Measurements from ENCODE around the gene EHF. TPM values are rescaled to one million over a fixed set of nuclear protein-coding genes. Genes with fewer than 3 reads are reported as not detected.

Gene EHF
- total and polyA plus RNA-seq, 8 donors = 15.5 to 142 (median 44.4) TPM

GRCh38 chr11:34680206-34680605 is 59.3 kb downstream of the EHF start:
- H3K27me3 ChIP-seq = no peaks in the 10 kb centered on the region
- TF ChIP-seq CTCF (IDR thresholded peaks at IDR 0.05) = no peak
- no peak for TF ChIP-seq EP300 (IDR thresholded peaks at IDR 0.05)
- TF ChIP-seq POLR2AphosphoS5 (IDR thresholded peaks at IDR 0.05) = no peak
- TF ChIP-seq POLR2A (IDR thresholded peaks at IDR 0.05) = no peak
- H3K4me3 ChIP-seq = no peak overlapping the region
- no peaks in the 10 kb centered on the region for H3K36me3 ChIP-seq
- 56 to 89% (median 76%) methylated on average over 1 of the region's 1 CpG for WGBS, 5 donors
- peaks cover 0 to 4% (median 0%) of the 10 kb centered on the region in 4 donors for H3K4me1 ChIP-seq
- DNase-seq = no peak
- no peak overlapping the region for H3K27ac ChIP-seq
- H3K9me3 ChIP-seq = no peaks in the 10 kb centered on the region
- intact Hi-C loops (cut with DNase I; ENCODE audit: low total_unique reads) = no loop called here

GRCh38 chr11:34680918-34681586 is 60.2 kb downstream of the EHF start:
- intact Hi-C loops (cut with DNase I; ENCODE audit: low total_unique reads) = no loop called here
- H3K9me3 ChIP-seq = no peaks in the 10 kb centered on the region

DNA sequence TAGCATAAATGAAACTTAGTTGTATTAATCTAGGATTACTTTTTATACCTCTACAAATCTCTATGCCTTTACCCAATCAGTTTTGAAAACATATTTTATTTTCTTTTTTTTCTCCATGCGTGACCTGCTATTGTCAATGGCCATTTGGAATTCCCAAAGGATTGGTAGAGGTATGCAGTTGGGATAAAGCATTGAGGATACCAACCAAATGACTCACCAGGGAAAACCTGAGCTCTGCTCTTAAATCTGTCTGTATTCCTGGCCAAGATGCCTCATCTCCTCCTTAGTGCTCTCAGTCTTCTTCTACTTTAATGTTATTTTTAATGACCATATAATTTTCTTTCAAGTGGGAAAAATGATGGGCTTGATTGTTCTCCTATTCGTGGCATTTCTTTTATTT is 61.9 kb downstream of the EHF start:
- Histone ChIP-seq H3K27me3 (no peaks in the 10 kb centered on the region), H3K36me3 (no peaks in the 10 kb centered on the region), H3K4me3 (no peak overlapping the region), H3K9me3 (no peaks in the 10 kb centered on the region), H3K4me1 (no peaks in the 10 kb centered on the region), H3K27ac (no peak overlapping the region)
- intact Hi-C loops (cut with DNase I; ENCODE audit: low total_unique reads) = no loop called here
- WGBS, 5 donors = 75 to 88% (median 87%) methylated on average over 2 of the region's 2 CpGs
- TF ChIP-seq POLR2AphosphoS5 (IDR thresholded peaks at IDR 0.05) = no peak
- no peak for TF ChIP-seq CTCF (IDR thresholded peaks at IDR 0.05)
- no peak for TF ChIP-seq POLR2A (IDR thresholded peaks at IDR 0.05)
- no peak for TF ChIP-seq EP300 (IDR thresholded peaks at IDR 0.05)
- no peak for DNase-seq

More at GRCh38 chr11:34680918-34681586, 60.2 kb downstream of the EHF start:
- Histone ChIP-seq H3K4me3 (no peak overlapping the region), H3K27me3 (no peaks in the 10 kb centered on the region), H3K36me3 (no peaks in the 10 kb centered on the region), H3K27ac (no peak overlapping the region), H3K4me1 (peaks cover 0 to 4% (median 0%) of the 10 kb centered on the region in 4 donors)
- WGBS, 5 donors = 78 to 86% (median 80%) methylated on average over 5 of the region's 5 CpGs
- DNase-seq = peak in 1 of 2 donors; percentile 23
- TF ChIP-seq EP300 (IDR thresholded peaks at IDR 0.05) (no peak), POLR2A (IDR thresholded peaks at IDR 0.05) (no peak), CTCF (IDR thresholded peaks at IDR 0.05) (no peak), POLR2AphosphoS5 (IDR thresholded peaks at IDR 0.05) (no peak)

- WGBS, 5 donors = 91 to 97% (median 96%) methylated on average over 1 of the region's 1 CpG
- TF ChIP-seq CTCF (IDR thresholded peaks at IDR 0.05) = no peak
- H3K4me3 ChIP-seq = no peak overlapping the region
- H3K27me3 ChIP-seq = no peaks in the 10 kb centered on the region
- no peaks in the 10 kb centered on the region for H3K9me3 ChIP-seq
- no peaks in the 10 kb centered on the region for H3K4me1 ChIP-seq
- intact Hi-C loops (cut with DNase I; ENCODE audit: low total_unique reads) = no loop called here
- no peak overlapping the region for H3K27ac ChIP-seq
- no peak for DNase-seq
- no peaks in the 10 kb centered on the region for H3K36me3 ChIP-seq
These were observed 62.5 kb downstream of the EHF start for GRCh38 chr11:34683396-34683795.

All from stomach (tissue), 9 donors.